Activated T-cell treated with anti-CD3 and anti-CD28 coated beads, Interleukin-2, amount 50 U/mL, for 48 hours (primary cell): ENCODE measurements around the gene ARHGAP45.
"Not testable (repeated sequence)": the region's sequence is repeated elsewhere in the genome, so short reads cannot be mapped to it uniquely, and the experiment has no call there.

Experiments used
- DNase-seq, 2 experiments: peaks; one replicate each; pipeline ENCODE4 v3.0.0-alpha.2; 2020

Gene ARHGAP45, protein sequence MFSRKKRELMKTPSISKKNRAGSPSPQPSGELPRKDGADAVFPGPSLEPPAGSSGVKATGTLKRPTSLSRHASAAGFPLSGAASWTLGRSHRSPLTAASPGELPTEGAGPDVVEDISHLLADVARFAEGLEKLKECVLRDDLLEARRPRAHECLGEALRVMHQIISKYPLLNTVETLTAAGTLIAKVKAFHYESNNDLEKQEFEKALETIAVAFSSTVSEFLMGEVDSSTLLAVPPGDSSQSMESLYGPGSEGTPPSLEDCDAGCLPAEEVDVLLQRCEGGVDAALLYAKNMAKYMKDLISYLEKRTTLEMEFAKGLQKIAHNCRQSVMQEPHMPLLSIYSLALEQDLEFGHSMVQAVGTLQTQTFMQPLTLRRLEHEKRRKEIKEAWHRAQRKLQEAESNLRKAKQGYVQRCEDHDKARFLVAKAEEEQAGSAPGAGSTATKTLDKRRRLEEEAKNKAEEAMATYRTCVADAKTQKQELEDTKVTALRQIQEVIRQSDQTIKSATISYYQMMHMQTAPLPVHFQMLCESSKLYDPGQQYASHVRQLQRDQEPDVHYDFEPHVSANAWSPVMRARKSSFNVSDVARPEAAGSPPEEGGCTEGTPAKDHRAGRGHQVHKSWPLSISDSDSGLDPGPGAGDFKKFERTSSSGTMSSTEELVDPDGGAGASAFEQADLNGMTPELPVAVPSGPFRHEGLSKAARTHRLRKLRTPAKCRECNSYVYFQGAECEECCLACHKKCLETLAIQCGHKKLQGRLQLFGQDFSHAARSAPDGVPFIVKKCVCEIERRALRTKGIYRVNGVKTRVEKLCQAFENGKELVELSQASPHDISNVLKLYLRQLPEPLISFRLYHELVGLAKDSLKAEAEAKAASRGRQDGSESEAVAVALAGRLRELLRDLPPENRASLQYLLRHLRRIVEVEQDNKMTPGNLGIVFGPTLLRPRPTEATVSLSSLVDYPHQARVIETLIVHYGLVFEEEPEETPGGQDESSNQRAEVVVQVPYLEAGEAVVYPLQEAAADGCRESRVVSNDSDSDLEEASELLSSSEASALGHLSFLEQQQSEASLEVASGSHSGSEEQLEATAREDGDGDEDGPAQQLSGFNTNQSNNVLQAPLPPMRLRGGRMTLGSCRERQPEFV

DNA sequence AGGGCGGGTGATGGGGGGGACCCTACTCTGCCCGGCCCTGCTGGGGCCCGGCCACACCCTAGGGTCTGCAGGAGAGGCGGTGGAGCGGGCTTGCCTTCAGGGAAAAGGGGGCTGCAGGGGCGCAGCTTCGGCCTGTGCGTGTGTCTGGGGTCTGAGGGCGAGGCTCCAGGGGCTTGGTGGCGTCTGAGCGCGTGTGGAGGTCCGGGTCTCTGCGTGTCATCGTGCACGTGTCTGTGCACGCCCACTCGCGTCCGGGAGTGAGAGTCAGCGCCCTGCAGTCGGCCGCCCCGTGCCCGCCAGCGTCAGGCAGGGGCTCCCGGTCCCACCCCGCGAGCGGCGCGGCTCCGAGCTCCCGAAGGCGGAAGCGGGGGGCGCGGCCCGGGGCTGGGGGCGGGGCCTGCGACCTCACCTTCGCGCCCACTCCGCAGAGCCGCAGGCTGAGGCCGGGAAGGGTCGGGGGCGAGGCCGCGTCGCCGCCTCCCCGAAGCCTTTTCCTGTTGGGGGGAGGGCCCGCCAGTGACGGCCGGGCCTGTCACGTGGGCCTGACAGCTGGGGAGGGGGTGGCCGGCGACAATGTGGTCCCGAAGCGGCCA is at the start of gene ARHGAP45:
Gene ARHGAP45 (plus strand): TSS at position 420 of the 593 bp plus-strand sequence. CDS start 239 bp downstream, outside the sequence.
- peak; percentile 86 to 89 for DNase-seq

DNA sequence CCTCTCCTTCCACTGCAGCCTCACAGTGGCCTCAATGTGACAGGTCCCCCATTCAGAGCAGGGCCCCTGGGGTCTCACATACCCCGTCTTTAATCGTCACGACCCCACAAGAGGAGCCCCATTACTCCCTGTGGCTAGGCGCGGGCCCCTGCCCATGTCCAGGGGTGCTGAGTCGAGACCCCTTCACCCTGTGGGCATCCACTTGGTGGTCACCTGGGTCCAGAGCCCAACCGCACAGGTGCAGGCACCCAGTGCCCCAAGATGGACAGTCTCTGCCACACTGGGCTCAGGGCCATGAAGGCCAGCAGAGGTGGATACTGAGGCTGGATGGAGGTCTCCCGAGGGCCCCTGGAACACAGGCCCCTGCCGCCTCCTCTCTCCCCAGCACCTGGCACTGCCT is 49.1 kb upstream of the ARHGAP45 start:
- no peak for DNase-seq

DNA sequence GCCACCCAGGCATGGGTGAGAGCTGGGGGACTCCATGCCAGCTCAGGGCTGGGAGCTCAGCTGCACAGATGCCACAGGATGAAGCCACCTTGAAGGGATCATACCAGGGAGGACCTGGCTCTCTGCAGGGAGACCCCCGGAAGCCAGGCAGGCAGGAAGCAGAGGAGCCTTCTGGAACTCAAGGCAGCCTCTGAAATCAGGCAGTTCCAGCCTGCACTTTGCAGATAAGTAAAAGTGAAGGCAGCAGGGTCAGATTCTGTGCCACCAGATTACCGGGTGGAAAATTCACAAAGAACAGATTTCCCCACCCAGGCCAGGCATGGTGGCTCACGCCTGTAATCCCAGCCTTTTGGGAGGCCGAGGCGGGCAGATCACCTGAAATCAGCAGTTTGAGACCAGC is 48.6 kb upstream of the ARHGAP45 start:
- DNase-seq, result no peak

DNA sequence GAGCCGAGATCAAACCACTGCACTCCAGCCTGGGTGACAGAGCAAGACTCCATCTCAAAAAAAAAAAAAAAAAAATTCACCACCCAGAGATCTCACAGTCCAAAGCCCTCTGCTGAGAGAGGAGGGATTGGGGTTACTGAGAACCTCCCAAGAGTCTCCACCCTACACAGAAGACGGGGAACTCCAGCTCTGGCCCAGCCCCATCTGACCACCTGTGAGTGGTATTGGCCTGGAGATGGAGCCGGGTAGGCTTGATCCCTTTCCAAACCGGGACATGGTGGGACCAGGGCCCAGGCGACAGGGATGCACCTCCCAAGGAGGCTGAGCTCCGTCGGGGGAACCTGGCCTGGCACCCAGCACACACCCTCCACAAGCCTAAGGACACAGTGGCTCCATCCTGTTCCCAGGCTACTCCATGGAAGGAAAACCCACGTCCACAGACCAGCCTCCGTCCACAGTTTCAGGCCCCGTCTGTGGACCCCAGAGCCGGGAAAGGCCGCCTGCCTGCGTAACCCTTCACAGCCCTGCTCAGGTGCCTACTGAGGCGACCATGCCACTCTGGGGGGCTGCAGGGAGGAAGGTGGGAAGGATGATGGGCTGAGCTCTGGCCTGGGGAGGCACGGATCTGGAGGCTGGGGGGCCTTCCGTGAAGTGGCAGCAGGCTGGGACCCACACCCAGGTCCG is 47.9 kb upstream of the ARHGAP45 start:
- no peak for DNase-seq

DNA sequence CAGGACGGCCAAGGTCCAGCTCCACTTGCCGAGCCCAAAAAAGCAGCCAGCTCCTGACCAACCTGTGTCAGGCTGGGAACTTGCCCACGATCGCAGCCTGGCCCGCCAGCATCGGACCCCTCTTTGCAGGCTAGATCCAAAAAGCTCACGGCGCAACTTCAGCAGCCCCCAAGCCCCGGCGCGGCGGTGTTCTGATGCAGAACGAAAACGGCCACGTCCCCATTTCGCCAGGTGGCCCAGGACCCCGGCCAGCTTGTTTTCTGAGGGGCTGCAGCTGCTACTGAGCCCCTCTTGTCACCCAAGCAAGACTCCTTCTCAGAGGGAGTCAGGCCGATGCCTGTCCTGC is 47.4 kb upstream of the ARHGAP45 start:
- DNase-seq, result no peak

DNA sequence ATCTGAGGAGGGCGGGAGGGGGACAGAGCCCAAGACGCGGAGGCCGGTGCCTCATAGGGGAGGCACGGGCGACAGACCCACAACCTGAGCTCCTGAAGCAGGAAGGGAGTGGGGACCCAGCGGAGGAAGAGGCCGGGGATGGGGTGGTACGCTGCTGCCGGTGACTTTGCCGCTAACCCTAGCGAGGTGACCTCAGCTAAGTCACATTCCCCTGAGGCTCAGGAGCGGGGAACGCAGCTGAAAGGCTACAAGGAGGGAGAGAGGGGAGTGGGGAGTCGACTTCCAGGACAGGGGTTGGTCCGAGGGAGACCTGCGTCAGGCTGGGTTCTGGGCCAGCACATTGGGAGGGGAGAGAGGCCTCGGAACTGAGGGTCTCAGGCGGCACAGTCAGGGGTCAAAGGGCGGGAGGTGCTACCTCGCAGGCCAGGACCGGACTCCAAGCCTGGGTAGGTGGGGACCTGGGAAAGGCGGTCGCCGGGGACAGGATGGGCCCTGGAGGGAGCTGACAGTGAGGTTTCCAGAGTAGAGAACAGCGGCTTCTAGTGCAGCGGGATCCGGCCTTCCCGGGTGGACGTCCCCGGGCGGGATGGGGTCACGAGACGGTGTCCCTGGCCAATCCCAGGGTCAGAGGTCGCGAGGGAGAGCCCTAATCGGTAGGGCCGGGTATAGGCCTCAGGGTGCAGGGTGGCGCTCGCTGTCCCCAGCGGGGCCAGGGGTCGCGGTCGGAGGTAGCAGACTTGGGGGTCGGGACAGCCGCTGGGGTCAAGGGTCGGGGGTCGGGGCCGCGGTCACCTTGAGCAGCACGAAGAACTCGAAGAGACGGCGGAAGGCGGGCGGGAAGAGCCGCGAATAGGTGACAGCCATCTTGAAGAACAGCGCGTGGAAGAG is 46.7 kb upstream of the ARHGAP45 start:
- DNase-seq, result peak; percentile 53 to 58

DNA sequence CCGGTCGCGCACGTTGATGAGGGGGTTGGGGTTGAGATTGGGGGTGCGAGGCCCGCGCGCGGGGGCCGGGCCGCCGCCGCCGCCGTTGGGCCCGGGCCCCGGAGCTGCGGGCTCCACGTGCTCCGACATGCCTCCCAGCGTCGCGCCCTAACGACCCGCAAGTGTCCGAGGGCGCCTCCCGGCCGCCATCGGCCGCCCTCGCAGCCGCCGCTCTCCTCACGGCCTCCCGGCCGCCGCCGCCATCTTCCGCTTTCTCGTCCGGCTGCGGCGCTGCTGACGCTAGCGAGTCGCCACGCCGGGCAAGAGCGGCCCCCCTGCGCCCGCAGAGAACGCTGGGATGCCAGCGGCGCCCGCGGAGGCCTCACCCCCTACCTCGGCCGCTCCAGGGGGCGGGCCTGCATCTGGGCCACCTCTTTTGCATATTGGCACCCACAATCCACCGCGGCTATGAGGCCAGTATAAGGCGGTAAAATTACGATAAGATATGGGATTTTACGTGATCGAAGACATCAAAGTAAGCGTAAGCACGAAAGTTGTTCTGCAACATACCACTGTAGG is 46.0 kb upstream of the ARHGAP45 start, which contains the start of gene TMEM259:
Gene TMEM259 (minus strand): TSS at position 256 of the 558 bp plus-strand sequence. CDS start 127 bp downstream, at position 129.
- DNase-seq, result peak; percentile 98

DNA sequence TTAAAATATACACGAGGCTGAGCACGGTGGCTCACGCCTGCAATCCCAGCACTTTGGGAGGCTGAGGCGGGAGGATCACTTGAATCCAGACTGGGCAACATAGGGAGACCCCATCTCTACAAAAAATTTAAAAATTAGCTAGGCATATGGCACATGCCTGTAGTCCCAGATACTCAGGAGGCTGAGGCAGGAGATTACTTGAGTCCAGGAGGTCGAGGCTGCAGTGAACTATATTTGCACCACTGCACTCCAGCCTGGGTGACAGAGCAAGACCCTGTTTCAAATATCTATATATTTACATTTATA is 43.1 kb upstream of the ARHGAP45 start:
- DNase-seq, result not testable (repeated sequence)

DNA sequence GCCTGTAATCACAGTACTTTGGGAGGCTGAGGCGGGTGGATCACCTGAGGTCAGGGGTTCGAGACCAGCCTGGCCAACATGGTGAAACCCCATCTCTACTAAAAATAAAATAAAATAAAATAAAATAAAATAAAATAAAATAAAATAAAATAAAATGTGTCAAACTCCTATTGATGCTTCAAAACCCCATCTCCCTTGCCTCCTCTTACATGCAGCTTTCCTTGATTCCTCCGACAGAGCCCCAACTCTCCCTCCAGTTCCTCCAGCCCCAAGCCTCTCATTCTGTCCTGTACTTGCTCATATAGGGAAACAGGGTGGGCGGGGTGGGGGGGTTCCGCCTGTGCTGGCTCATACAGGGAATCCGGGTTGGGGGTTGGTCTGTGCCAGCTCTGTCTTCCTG is 41.9 kb upstream of the ARHGAP45 start:
- DNase-seq, result not testable (repeated sequence)

DNA sequence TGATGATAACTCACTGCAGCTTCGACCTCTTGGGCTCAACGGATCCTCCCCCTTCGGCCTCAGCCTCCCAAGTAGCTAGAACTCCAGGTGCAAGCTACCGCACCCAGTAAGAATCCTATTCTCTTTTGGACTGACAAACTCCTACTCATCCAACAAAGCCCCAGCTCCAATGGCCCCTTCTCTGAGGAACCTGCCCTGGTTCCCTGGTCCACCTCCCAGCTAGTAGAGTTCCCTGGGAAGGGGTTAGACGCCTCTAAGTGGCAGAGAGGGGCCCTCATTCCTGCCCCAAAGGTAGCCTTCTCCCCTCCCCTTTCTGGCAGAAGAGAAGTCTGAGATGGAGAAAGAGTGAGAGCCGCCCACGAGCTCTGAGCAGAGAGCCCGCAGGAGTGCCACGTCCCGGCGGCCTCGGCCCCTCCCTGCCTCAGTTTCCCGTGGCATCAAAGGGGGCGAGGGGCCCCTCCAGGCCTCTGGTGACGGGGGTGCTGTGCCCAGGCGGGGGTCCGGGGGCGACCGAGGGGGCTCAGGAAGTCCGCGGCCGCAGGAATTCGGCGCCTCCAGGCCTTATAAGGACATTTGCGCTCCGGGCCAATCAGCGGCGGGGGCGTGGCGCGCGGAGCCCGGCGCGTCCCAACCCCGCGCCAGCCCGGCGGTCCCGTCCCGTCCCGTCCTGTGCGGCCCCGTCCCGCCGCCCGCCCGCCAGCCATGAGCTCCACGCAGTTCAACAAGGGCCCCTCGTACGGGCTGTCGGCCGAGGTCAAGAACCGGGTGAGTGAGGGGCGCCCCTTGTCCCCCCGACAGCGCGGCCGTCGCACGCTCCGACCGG is 40.8 kb upstream of the ARHGAP45 start, which contains the start of gene CNN2:
Gene CNN2 (plus strand): TSS at position 649 of the 823 bp plus-strand sequence. CDS start 54 bp downstream, at position 703.
- DNase-seq, result peak; percentile 81 to 85

DNA sequence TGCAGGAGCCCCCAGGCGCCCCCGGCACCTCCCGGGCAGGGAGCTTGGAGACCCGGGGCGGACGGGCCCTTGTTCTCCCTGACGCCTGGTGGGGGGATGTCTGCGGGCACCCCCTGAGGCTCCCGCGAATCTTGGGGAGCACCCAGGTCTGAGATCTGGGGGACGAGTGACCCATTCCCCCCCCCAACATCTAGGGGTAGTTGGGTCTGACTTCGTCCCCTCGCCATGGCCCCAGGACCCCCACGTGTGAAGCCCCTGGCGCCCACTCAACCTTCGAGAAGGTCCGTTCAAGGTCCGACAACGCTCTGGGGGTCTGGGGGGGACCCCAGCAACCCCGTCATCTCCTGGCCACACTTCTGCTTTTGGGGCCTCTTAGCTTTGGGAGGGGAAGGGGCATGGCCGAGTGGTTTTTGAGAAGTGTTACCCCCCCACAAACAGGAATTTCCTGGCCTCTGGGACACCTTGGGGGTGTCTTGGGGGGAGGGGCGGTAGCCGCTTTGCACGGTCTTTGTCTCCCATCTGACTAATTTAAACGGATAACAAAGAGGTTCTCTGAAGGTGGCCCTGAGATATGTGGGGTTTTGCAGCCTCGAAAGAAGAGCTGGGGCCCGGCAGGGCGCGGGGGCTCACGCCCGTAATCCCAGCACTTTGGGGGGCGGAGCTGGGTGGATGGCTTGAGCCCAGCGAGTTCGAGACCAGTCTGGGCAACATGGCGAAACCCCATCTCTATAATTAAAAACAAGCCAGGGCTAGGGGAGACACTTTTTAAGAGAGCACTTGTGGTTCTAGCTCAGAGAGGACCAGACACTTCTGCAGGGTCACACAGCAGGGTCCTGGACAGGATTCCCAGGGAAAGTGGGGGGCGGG is 40.0 kb upstream of the ARHGAP45 start:
- peak; percentile 60 for DNase-seq

DNA sequence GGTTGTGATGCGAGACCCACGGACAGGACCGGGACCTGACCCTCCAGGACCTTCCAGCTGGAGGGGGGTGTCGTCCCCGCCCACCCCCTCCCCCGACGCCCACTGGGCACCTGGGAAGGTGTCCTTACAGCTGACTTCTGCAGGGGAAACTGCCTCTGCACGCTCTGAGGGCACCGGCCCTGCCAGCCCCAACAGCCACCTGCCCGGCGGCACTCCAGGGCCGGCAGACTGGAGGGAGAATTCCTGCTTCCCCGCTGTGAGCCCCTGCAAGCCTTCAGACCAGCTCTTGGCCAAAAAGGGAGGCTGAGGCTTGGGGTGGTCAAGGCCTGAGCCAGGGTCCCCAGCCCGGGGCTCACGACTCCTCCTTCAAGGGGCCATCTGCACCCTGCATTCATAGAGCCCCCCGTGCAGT is 39.3 kb upstream of the ARHGAP45 start:
- peak in 1 of 2 experiments; percentile 53 for DNase-seq

DNA sequence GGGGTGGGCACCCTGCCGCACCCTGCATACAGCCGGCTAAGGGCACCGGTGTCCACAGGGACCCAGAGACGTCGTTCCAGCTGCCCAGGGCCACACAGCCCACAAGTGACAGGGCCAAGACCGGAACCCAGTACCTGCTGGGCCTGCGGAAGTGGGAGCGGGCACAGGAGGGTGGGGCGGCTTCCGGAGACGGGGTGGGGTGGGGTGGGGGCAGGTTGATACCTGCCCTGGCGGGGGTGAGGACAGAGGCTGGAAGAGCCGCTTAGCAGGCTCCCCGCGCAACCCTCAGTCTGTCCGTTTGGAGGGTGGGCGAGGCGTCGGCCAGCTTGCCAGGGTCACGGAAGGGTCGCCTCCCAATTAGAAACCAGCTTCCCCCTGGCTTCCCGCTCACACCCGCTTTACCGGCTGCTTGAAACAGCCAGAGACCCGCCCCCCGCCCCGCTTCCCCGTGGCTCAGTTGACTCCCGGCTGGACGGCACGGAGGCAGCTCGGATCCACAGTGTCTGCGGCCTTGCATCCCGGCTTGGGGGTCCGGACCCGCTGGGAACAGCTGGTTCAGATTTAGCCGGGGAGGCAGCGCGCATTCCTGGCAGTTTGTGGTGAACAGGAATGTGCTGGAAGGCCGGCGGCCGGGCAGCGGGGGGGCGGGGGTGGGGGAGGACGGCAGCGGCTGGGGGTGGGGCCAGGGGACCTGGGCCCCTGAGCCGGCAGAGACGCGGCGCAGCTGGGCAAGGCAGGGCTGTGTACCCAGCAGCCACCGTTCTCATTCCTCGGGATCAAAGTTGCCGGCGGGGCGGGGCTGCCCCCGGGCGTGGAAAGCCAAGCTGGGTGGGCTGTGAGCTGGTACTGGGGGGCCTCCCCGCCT is 38.7 kb upstream of the ARHGAP45 start:
- peak; percentile 56 to 67 for DNase-seq

DNA sequence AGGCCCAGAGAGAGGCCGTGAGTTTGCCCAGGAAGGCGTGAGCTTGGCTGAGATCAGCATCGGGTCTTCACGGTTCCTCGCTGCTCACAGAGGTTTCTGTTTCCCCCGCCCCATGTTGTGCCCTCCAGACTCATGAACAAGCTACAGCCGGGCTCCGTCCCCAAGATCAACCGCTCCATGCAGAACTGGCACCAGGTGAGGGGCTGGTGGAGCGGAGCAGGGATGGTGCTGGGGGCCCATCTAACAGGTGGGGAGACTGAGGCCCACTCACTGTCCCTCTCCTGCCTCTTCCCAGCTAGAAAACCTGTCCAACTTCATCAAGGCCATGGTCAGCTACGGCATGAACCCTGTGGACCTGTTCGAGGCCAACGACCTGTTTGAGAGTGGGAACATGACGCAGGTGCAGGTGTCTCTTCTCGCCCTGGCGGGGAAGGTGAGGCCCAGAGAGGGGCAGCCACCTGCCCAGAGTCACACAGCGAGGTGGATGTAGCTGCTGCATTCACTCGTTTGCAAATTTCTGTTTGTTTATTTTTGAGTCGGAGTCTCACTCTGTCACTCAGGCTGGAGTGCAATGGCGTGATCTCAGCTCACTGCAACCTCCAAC is 34.6 kb upstream of the ARHGAP45 start:
- DNase-seq, result no peak

DNA sequence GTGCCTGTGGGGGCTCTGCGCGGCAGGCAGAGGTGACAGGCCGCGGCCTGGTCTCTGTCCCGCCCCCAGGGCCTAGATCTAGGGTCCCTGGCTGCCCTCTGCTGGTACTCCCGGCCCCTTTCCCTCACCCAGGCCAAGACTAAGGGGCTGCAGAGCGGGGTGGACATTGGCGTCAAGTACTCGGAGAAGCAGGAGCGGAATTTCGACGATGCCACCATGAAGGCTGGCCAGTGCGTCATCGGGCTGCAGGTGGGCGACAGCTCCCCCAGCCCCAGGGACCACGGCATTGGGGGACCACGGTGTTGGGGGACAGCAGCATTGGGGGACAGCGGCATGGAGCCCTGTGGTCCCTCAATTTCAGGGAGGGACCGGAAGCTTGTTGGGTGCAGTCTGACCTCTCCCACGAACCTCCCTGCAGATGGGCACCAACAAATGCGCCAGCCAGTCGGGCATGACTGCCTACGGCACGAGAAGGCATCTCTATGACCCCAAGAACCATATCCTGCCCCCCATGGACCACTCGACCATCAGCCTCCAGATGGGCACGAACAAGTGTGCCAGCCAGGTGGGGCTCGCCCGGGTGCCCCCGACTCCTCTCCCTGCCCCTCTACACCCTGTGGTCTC is 30.9 kb upstream of the ARHGAP45 start:
- DNase-seq, result no peak

DNA sequence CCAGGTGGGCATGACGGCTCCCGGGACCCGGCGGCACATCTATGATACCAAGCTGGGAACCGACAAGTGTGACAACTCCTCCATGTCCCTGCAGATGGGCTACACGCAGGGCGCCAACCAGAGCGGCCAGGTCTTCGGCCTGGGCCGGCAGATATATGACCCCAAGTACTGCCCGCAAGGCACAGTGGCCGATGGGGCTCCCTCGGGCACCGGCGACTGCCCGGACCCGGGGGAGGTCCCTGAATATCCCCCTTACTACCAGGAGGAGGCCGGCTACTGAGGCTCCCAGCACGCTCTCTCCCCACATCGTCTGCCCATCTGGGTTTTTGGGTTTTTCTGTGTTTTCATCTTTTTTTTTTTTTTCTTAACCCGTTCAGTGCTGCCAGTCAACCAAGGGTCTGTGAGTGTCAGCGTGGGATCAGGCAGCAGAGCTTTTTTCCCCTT is 29.3 kb upstream of the ARHGAP45 start:
- DNase-seq, result no peak
